Activated CD4-positive, alpha-beta T cell treated with anti-CD3 and anti-CD28 coated beads, Interleukin-2, amount 10 ng/mL, durations not matched to agents 7 days and 5 days (primary cell): ENCODE measurements around the gene TOP1. TPM values are rescaled to one million over a fixed set of nuclear protein-coding genes. Genes with fewer than 3 reads are reported as not detected.

Experiments used
- CTCF ChIA-PET: fragments of 350-600 bp; sonication (Branson Sonifier 250); formaldehyde crosslinking; loops from one replicate; lab custom pipeline; 2021; ENCODE audit warnings: antibody characterized with exemption; lab: Charles Lee
- POLR2A ChIA-PET: fragments of 350-600 bp; sonication (Branson Sonifier 250); formaldehyde crosslinking; loops from one replicate; lab custom pipeline; 2021; ENCODE audit warnings: antibody characterized with exemption; lab: Charles Lee
- DNase-seq: peaks from one replicate; pipeline ENCODE4 v3.0.0-alpha.2; 2020
- H3K27ac Mint-ChIP-seq: one replicate; pipeline ENCODE4 v1.8.0; 2021; ENCODE audit warnings: mild to moderate bottlenecking, moderate library complexity, mixed read lengths
- H3K27me3 Mint-ChIP-seq: one replicate; pipeline ENCODE4 v1.8.0; 2021; ENCODE audit warnings: mixed read lengths
- H3K36me3 Mint-ChIP-seq: one replicate; pipeline ENCODE4 v1.8.0; 2021; ENCODE audit warnings: low read depth, mixed read lengths
- H3K4me1 Mint-ChIP-seq: one replicate; pipeline ENCODE4 v1.8.0; 2021; ENCODE audit warnings: mixed read lengths
- H3K4me3 Mint-ChIP-seq: one replicate; pipeline ENCODE4 v1.8.0; 2021; ENCODE audit warnings: mild to moderate bottlenecking, moderate library complexity, mixed read lengths
- H3K9me3 Mint-ChIP-seq: one replicate; pipeline ENCODE4 v1.8.0; 2021; ENCODE audit warnings: mixed read lengths
- total RNA-seq, 2 experiments: library from RNA; stranded (reverse); gene quantifications; one replicate each; pipeline ENCODE4 v1.2.3, GENCODE V29; 2021

The TOP1 gene
- total RNA-seq, 2 experiments from 2014 or later = 66.7 to 76.9 TPM

GRCh38 chr20:41041693-41042092 lies 13.1 kb downstream of the TOP1 start:
- Mint-ChIP-seq H3K9me3 (no peaks in the 10 kb centered on the region), H3K4me3 (no peak overlapping the region), H3K27ac (no peak overlapping the region), H3K4me1 (peaks cover 77% of the 10 kb centered on the region), H3K36me3 (peaks cover 41% of the 10 kb centered on the region), H3K27me3 (no peaks in the 10 kb centered on the region)
- no peak for DNase-seq
- CTCF ChIA-PET = interaction anchor here (0.9 to 1.5 kb wide), 3 partner anchors 10 to 94 kb away, joined by 3 to 7 read pairs (median 5); no protein-coding TSS in a partner anchor
- POLR2A ChIA-PET = no interaction called here

GRCh38 chr20:41044409-41045062 lies 15.9 kb downstream of the TOP1 start:
- no peaks in the 10 kb centered on the region for H3K9me3 Mint-ChIP-seq
- no peaks in the 10 kb centered on the region for H3K27me3 Mint-ChIP-seq
- no peak overlapping the region for H3K27ac Mint-ChIP-seq
- CTCF ChIA-PET = interaction anchor here (0.9 to 2.4 kb wide), 2 partner anchors 9 to 57 kb away, joined by 3 to 8 read pairs; no protein-coding TSS in a partner anchor
- POLR2A ChIA-PET = no interaction called here
- H3K4me1 Mint-ChIP-seq = peaks cover 85% of the 10 kb centered on the region
- H3K36me3 Mint-ChIP-seq = peaks cover 24% of the 10 kb centered on the region
- DNase-seq = no peak
- H3K4me3 Mint-ChIP-seq = no peak overlapping the region

DNA sequence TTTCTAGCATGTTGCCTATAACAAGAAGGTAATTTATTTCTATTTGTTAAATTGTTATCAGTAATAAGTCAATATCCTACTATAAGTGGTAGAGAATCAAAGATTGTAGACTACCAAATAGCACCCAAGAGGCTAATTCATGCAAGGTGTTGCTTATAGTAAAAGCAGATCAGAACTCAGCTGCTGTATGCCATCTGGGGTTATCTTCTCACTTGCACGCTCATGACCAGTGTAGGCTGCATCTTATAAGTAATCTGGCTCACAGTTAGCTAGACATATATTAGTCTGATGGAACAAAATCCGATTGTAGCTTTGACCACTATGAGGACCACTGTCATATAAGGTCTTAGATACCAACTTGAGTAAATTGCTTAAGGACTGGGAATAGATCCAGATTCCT lies 17.0 kb downstream of the TOP1 start:
- no peak overlapping the region for H3K27ac Mint-ChIP-seq
- ChIA-PET CTCF (interaction anchor here (1.5 to 2.4 kb wide), 3 partner anchors 8 to 55 kb away, joined by 3 to 8 read pairs (median 5); no protein-coding TSS in a partner anchor), POLR2A (interaction anchor here (0.9 kb wide), 1 partner anchor 55 kb away, joined by 4 read pairs; no protein-coding TSS in a partner anchor)
- peaks cover 85% of the 10 kb centered on the region for H3K4me1 Mint-ChIP-seq
- H3K36me3 Mint-ChIP-seq = peaks cover 27% of the 10 kb centered on the region
- H3K27me3 Mint-ChIP-seq = no peaks in the 10 kb centered on the region
- no peak for DNase-seq
- no peaks in the 10 kb centered on the region for H3K9me3 Mint-ChIP-seq
- no peak overlapping the region for H3K4me3 Mint-ChIP-seq

- Mint-ChIP-seq H3K36me3 (peaks cover 25% of the 10 kb centered on the region), H3K9me3 (no peaks in the 10 kb centered on the region), H3K27me3 (no peaks in the 10 kb centered on the region), H3K27ac (peak overlapping the region; percentile 71), H3K4me1 (peaks cover 85% of the 10 kb centered on the region), H3K4me3 (no peak overlapping the region)
- ChIA-PET POLR2A (interaction anchor here (0.9 kb wide), 1 partner anchor 56 kb away, joined by 4 read pairs; no protein-coding TSS in a partner anchor), CTCF (interaction anchor here (0.6 to 2.4 kb wide), 7 partner anchors 9 to 59 kb away, joined by 3 to 8 read pairs (median 3); no protein-coding TSS in a partner anchor)
- no peak for DNase-seq
Observed at GRCh38 chr20:41046716-41047115, 18.1 kb downstream of the TOP1 start.

DNA sequence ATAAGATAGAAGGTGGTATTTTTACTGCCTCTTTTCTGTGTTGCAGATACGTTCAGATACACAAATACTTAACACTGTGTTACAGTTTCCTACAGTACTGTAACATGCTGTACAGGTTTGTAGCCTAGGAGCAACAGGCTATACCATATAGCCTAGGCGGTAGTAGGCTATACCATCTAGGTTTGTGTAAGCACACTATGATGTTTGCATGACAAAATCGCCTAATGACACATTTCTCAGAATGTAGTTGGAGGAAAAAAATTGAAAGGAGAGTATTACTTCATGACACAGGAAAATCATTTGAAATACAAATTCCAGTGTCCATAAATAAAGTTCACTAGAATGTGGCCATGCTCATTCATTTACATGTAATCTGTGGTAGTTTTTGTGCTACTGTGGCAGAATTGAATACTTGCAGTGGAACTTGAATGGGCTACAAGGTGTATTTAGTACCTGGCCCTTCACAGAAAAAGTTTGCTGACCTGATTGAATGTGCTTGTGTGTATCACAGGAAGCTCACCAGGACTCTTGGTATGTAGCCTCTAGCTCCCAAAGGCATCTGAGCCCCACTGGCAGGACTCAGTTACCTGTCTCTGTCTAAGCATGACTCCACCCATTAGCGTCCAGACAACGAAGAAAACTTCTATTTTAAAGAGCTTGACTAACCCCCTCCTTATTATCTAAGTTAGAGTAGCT lies 18.8 kb downstream of the TOP1 start:
- H3K27me3 Mint-ChIP-seq = no peaks in the 10 kb centered on the region
- H3K4me1 Mint-ChIP-seq = peaks cover 85% of the 10 kb centered on the region
- peaks cover 25% of the 10 kb centered on the region for H3K36me3 Mint-ChIP-seq
- peak overlapping the region; percentile 73 for H3K4me3 Mint-ChIP-seq
- peak overlapping the region; percentile 92 for H3K27ac Mint-ChIP-seq
- POLR2A ChIA-PET = no interaction called here
- CTCF ChIA-PET = interaction anchor here (0.6 to 2.4 kb wide), 10 partner anchors 9 to 110 kb away, joined by 3 to 8 read pairs (median 3); no protein-coding TSS in a partner anchor
- no peak for DNase-seq
- H3K9me3 Mint-ChIP-seq = no peaks in the 10 kb centered on the region

DNA sequence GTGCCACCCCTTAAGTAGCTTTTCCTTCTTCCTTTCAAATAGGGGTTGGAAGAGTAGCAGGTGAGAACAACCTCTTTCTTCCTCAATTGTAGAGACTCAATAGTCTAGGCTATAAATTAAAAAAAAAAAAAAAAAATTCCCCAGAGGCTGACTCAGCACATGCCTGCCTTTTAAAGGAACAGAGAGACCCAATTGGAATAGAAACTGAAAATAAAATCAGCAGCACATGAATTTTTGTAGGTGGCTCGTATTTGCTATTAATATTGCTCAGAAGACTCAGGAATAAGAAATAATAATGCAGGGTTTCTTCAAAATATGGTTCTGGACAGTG lies 19.3 kb downstream of the TOP1 start:
- CTCF ChIA-PET = interaction anchor here (0.7 to 1.5 kb wide), 4 partner anchors 9 to 109 kb away, joined by 3 to 4 read pairs (median 3); no protein-coding TSS in a partner anchor
- no peaks in the 10 kb centered on the region for H3K9me3 Mint-ChIP-seq
- POLR2A ChIA-PET = no interaction called here
- peak overlapping the region; percentile 92 for H3K27ac Mint-ChIP-seq
- no peak for DNase-seq
- H3K27me3 Mint-ChIP-seq = no peaks in the 10 kb centered on the region
- H3K36me3 Mint-ChIP-seq = peaks cover 25% of the 10 kb centered on the region
- peaks cover 83% of the 10 kb centered on the region for H3K4me1 Mint-ChIP-seq
- H3K4me3 Mint-ChIP-seq = peak overlapping the region; percentile 73

GRCh38 chr20:41048461-41049301 lies 20.1 kb downstream of the TOP1 start:
- Mint-ChIP-seq H3K4me3 (peak overlapping the region; percentile 73), H3K9me3 (peaks cover 1% of the 10 kb centered on the region), H3K27me3 (no peaks in the 10 kb centered on the region), H3K4me1 (peaks cover 84% of the 10 kb centered on the region), H3K27ac (peak overlapping the region; percentile 92), H3K36me3 (peaks cover 23% of the 10 kb centered on the region)
- CTCF ChIA-PET = interaction anchor here (1.2 to 1.5 kb wide), 3 partner anchors 56 to 109 kb away, joined by 3 read pairs; no protein-coding TSS in a partner anchor
- DNase-seq = peak; percentile 34
- POLR2A ChIA-PET = no interaction called here

DNA sequence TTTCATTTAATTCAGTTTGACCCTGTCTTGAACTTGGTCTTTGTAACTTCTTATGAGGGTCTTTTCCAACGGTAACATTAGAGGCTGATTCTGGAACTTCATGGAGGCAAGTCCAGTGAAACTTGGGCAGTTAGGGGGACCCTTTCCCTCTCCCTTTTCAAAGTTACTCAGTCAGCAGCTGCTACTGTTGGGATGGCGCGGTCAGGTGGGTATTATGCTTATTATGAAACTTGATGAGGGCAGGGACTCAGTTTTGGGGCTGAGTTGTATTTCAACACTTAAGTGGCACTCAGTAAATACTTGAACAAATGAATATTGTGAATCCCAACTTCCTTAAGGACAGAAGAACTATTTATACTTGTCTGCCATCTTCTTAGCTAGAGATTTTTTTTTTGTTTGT lies 20.8 kb downstream of the TOP1 start:
- Mint-ChIP-seq H3K27ac (peak overlapping the region; percentile 92), H3K4me1 (peaks cover 88% of the 10 kb centered on the region), H3K9me3 (peaks cover 7% of the 10 kb centered on the region), H3K27me3 (no peaks in the 10 kb centered on the region), H3K4me3 (peak overlapping the region; percentile 73), H3K36me3 (peaks cover 27% of the 10 kb centered on the region)
- POLR2A ChIA-PET = interaction anchor here (0.6 kb wide), 1 partner anchor 59 kb away, joined by 3 read pairs; no protein-coding TSS in a partner anchor
- CTCF ChIA-PET = interaction anchor here (0.8 to 1.5 kb wide), 3 partner anchors 9 to 100 kb away, joined by 3 read pairs; no protein-coding TSS in a partner anchor
- no peak for DNase-seq

DNA sequence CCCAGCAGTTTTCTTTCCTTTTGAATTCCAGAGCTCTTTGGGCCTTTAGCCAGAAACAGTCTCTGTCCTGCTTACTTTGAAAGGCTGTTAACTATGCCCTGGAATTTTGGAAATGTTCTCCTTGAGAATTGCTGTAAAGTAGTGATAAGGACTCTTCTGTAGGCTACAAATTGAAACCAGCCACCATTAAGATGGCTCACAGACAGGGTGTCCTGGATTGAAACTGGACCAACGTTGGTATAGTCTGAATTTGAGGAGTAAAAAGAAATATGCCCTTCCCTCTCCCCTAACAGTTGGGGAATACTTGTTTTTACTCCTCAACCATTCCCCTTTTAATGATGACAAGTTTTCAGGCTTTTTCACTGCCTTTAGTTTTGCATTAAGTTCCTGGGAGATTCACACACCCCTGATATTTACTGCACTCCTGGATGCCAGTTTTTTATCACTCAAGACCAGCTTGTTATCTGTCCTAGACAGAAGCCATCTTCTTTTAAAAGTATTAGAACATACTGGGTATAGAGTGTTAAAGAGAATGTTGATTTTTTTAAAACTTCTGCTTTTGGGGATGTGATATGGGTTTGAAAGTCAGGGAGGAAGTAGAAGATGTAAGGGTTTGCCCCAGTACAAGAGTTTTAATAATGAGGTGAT lies 21.9 kb downstream of the TOP1 start:
- peak overlapping the region; percentile 92 for H3K27ac Mint-ChIP-seq
- ChIA-PET POLR2A (no interaction called here), CTCF (interaction anchor here (1.4 to 1.5 kb wide), 2 partner anchors 10 to 49 kb away, joined by 3 read pairs; no protein-coding TSS in a partner anchor)
- H3K27me3 Mint-ChIP-seq = no peaks in the 10 kb centered on the region
- DNase-seq = no peak
- H3K4me1 Mint-ChIP-seq = peaks cover 93% of the 10 kb centered on the region
- H3K4me3 Mint-ChIP-seq = no peak overlapping the region
- peaks cover 31% of the 10 kb centered on the region for H3K36me3 Mint-ChIP-seq
- peaks cover 7% of the 10 kb centered on the region for H3K9me3 Mint-ChIP-seq

DNA sequence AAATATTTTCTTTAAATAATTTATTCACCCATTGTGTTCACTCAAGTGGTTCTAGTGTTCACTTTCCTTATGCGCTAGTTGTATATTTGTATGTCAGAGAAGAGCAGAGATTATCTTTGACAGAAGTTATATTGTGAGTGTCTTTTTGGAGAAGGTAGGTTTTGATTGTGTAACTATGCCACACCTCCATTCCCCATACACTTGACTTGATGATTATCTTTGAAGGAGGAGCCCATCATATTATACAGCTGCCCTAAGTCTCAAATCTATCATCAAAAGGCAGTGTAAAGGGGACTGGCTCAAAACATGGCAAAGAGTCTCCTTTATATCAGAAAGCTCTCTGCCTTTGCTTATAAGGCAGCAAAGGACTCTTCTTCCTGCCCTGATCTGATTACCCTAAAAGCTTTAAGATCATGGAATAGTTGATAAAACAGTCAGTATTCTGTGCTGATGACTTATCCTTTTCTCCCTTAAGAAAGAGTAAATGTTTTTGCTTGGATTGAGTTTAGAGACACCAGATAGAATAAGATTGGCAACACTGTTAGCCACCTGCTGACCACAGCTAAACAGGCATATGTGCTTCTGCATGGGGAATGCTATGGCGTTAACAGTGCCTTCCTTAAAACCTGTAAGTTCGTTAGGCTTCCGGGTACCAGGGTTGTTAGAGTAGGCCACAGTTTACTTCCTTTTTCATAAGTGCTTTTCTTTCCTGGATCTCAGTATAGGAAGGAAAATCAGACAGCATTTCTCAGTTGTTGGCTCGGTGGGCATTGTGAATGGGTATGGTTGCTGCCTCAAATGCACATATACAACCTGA lies 22.6 kb downstream of the TOP1 start:
- Mint-ChIP-seq H3K27ac (peak overlapping the region; percentile 43), H3K36me3 (peaks cover 33% of the 10 kb centered on the region), H3K27me3 (no peaks in the 10 kb centered on the region), H3K9me3 (peaks cover 7% of the 10 kb centered on the region), H3K4me1 (peaks cover 94% of the 10 kb centered on the region), H3K4me3 (no peak overlapping the region)
- no peak for DNase-seq
- ChIA-PET POLR2A (no interaction called here), CTCF (interaction anchor here (0.8 to 1.4 kb wide), 2 partner anchors 49 to 104 kb away, joined by 3 read pairs; no protein-coding TSS in a partner anchor)
